Mucosa of gallbladder (tissue), 1 donor: ENCODE data around the gene IGF2R. TPM values are rescaled to one million over a fixed set of nuclear protein-coding genes. Genes with fewer than 3 reads are reported as not detected.
"Not testable (repeated sequence)": the region's sequence is repeated elsewhere in the genome, so short reads cannot be mapped to it uniquely, and the experiment has no call there.

Source experiments
- DNase-seq: peaks from one replicate; pipeline ENCODE4 v3.0.0-alpha.2; 2020; ENCODE audit warnings: low spot score
- total RNA-seq: library from RNA; stranded (reverse); gene quantifications from one replicate; pipeline ENCODE4 v1.2.1, GENCODE V29; 2021
- donor health status: DM: no; HTN: no; CAD: no.

IGF2R gene
- total RNA-seq, 1 donor from 2014 or later: 98.5 TPM

GRCh38 chr6:159997498-159998101, 28.7 kb downstream of the IGF2R start:
- no peak for DNase-seq

- no peak for DNase-seq
Observed at GRCh38 chr6:159998538-159998937, 29.7 kb downstream of the IGF2R start.

- no peak for DNase-seq
Observed at GRCh38 chr6:159999240-159999671, 30.4 kb downstream of the IGF2R start.

GRCh38 chr6:160000280-160000704, 31.4 kb downstream of the IGF2R start:
- DNase-seq: no peak

GRCh38 chr6:160000893-160001427, 32.1 kb downstream of the IGF2R start:
- DNase-seq: not testable (repeated sequence)

GRCh38 chr6:160002882-160003281, 34.0 kb downstream of the IGF2R start:
- DNase-seq: no peak

GRCh38 chr6:160004018-160004417, 35.1 kb downstream of the IGF2R start:
- no peak for DNase-seq

GRCh38 chr6:160004419-160005175, 35.7 kb downstream of the IGF2R start:
- no peak for DNase-seq

- DNase-seq: no peak
Observed at GRCh38 chr6:160005211-160005610, 36.3 kb downstream of the IGF2R start.

- DNase-seq: no peak
Observed at GRCh38 chr6:160005861-160006540, 37.1 kb downstream of the IGF2R start.

- no peak for DNase-seq
Observed at GRCh38 chr6:160007145-160007544, 38.3 kb downstream of the IGF2R start.

- DNase-seq: no peak
Observed at GRCh38 chr6:160007611-160008010, 38.7 kb downstream of the IGF2R start.

GRCh38 chr6:160010067-160010466, 41.2 kb downstream of the IGF2R start:
- no peak for DNase-seq

GRCh38 chr6:160013987-160014868, 45.3 kb downstream of the IGF2R start:
- DNase-seq: no peak

GRCh38 chr6:160014869-160015182, 45.9 kb downstream of the IGF2R start:
- no peak for DNase-seq

GRCh38 chr6:160015778-160016684, 47.1 kb downstream of the IGF2R start:
- DNase-seq: no peak

- no peak for DNase-seq
Observed at GRCh38 chr6:160022101-160022500, 53.2 kb downstream of the IGF2R start.

- no peak for DNase-seq
Observed at GRCh38 chr6:160022793-160023192, 53.9 kb downstream of the IGF2R start.

- DNase-seq: no peak
Observed at GRCh38 chr6:160024152-160024551, 55.3 kb downstream of the IGF2R start.

- DNase-seq: no peak
Observed at GRCh38 chr6:160027076-160027475, 58.2 kb downstream of the IGF2R start.

- no peak for DNase-seq
Observed at GRCh38 chr6:160027931-160028330, 59.0 kb downstream of the IGF2R start.
